Amniotic epithelial cell (primary cell): ENCODE data around the gene GLI3.

Experiments
- DNase-seq: peaks from one replicate; pipeline ENCODE4 v3.0.0-alpha.2; 2010; ENCODE audit warnings: low read depth

The GLI3 gene

GRCh38 chr7:41928781-41929180 is 308.2 kb downstream of the GLI3 start:
- DNase-seq: no peak

GRCh38 chr7:41928166-41928565 is 308.8 kb downstream of the GLI3 start:
- DNase-seq: no peak

- no peak for DNase-seq
Measured at GRCh38 chr7:41927380-41927779, 309.6 kb downstream of the GLI3 start.

- no peak for DNase-seq
Measured at GRCh38 chr7:41925946-41926345, 311.1 kb downstream of the GLI3 start.

GRCh38 chr7:41924796-41925195 is 312.2 kb downstream of the GLI3 start:
- no peak for DNase-seq

GRCh38 chr7:41922373-41922772 is 314.6 kb downstream of the GLI3 start:
- no peak for DNase-seq

GRCh38 chr7:41921453-41921981 is 315.5 kb downstream of the GLI3 start:
- peak; percentile 90 for DNase-seq

- DNase-seq: peak; percentile 89
Measured at GRCh38 chr7:41918597-41918996, 318.4 kb downstream of the GLI3 start.

GRCh38 chr7:41916450-41916927 is 320.5 kb downstream of the GLI3 start:
- DNase-seq: peak; percentile 100

GRCh38 chr7:41915871-41916270 is 321.1 kb downstream of the GLI3 start:
- DNase-seq: no peak

GRCh38 chr7:41912851-41913567 is 324.0 kb downstream of the GLI3 start:
- DNase-seq: peak; percentile 53

- DNase-seq: no peak
Measured at GRCh38 chr7:41912426-41912825, 324.6 kb downstream of the GLI3 start.

GRCh38 chr7:41911792-41912191 is 325.2 kb downstream of the GLI3 start:
- DNase-seq: no peak
